ENCODE data around the gene PTDSS2.
A peak's percentile ranks its signal among the peaks of the same experiment; 100 is the strongest.

PTDSS2 gene

DNA sequence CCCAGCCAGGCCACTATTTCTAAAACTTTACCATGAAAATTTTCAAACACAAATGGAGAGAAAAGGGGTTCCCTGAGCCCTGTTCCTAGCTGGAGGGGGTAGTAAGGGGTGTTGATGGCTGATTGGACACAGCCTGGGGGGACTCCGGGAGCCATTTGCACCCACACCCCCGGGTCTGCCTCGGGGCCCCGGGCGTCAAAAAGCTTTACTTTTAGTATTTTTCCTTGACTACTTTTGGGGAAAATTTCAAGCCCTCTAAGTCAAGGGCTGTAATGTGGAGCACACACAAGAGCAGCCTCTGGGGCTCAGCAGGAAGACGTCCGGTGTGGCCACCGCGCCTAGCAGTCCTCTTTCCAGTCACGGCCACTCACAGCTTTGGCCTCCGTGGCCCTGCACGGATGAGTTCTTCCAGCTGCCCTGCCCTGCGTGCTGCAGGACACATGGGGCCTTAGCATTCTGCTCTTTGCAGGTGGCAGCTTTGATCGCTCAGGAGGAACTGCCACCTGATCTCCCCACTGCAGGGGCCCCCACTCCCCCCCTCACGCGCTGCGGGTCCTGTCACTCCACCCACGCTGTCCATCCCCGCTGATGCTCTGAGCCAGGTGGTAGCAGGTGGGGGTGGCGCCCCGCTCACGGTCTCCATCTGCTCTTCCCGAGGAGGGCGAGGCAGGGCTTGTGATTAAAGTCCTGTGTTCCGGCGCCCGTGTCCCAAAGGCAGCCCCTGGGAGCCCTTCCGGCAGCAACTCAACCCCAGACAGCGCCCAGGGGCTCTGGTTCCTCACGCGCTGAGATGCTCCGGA lies 42.5 kb downstream of the PTDSS2 start:
- DNase-seq (ENCODE audit: low spot score) = no peak

DNA sequence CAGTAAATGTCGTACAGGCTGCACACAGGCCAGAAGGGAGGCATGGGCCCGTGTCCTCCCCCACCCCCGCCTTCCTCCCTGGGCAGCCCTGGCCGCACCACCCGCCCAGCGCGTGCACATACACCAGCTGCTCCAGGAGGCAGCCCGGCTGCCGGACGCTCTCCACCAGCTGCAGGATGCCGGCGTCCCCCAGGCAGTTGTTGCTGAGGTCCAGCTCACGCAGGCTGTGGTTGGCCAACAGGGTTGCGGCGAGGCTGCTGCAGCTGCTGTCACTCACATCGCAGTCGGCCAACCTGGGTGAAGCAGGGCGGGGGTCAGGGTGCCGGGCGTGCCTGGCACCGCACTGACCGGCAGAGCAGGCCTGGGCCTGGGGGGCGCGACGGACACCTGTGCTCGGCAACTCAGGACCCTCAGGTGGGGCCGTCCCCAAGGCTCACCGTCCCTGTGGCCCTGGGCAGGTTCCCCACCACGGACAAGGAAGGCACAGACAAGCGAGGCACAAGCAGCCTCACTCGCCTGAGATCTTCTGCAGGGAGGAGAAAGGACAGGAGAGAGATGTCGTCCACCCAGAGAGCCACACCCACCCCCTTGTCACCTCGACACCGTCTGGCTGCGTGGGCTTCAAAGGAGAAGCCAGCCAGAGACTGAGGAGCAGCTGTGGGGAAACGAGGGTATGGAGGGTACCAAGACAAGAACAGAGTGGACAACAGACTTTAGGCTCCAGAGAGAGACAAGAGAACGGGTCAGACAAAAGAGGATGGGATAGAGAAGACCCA lies 44.9 kb downstream of the PTDSS2 start:
- no peak for DNase-seq (ENCODE audit: low spot score)

- DNase-seq (ENCODE audit: low spot score) = no peak
These were observed 45.5 kb downstream of the PTDSS2 start for GRCh38 chr11:495537-495931.

GRCh38 chr11:496834-497564 lies 46.9 kb downstream of the PTDSS2 start:
- DNase-seq (ENCODE audit: low spot score) = no peak

GRCh38 chr11:497565-498296 lies 47.7 kb downstream of the PTDSS2 start:
- DNase-seq (ENCODE audit: low spot score) = no peak

- no peak for DNase-seq (ENCODE audit: low spot score)
These were observed 48.5 kb downstream of the PTDSS2 start for GRCh38 chr11:498297-499181.

DNA sequence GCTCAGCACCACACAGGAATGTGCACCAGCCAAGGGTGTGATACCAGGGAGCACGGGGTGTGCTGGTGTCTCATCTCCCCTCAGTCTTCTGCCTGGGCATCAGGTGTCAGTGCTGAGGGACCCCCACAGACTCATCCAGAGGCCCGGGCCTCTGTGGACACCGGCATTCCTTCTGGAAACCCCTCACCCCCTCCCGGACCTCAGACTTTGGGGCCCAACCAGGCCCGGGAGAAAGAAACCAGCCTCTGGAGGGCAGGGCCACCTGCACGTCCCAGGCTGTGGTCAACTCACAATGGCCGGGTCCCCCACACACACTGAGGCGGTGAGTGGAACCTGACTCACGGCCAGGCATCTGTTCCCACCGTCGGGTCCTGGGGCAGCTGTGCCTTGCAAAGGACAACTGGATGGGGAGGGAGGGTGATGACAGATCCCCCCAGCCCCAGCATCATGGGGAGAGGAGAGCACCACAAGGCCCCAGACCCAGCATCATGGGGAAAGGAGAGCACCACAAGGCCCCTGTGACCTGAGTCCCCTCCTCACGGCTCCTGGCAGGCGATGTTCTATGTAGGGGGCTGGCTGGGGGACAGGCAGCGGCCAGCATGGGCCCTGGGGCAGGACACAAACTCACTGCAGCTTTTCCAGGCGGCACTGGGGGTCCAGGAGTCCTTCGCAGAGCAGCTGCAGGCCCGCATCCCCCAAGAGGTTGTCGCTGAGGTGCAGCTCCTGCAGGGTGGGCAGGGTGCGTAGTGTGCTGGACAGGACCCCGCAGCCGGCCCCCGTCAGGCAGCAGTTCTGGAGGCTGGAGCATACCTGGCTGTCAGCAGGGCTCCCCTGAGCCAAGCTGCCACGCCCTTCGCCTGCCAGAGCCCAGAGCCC lies 49.4 kb downstream of the PTDSS2 start:
- no peak for DNase-seq (ENCODE audit: low spot score)

DNA sequence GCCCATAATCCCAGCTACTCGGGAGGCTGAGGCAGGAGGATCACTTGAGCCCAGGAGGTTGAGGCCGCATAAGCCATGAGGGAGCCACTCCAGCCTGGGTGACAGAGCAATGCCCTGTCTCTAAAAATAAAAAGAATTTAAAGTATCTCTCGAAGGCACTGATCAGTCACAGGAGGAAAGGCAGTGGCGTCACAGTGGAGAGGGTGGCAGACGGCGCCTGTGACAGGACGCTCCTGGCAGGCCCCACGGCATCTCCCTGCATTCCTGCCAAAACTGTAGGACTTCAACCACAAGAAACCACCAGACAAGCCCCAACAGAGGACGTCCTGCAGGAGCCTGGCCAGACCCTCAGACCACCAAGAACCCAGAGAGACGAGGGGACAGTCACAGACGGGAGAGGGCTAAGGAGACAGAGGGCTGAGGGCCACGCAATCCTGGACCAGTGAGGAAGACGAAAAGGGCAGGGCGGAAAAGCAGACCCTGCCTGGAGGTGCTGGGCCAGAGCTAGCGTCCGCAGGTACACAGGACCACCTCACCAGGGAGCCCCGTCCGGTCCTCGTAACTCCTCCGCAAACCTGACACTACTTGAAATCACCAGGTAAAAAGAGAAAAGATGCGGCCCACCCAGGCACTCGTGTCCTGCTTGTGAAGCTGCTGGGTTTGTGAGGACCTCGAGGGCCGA lies 51.1 kb downstream of the PTDSS2 start:
- DNase-seq (ENCODE audit: low spot score) = no peak

DNA sequence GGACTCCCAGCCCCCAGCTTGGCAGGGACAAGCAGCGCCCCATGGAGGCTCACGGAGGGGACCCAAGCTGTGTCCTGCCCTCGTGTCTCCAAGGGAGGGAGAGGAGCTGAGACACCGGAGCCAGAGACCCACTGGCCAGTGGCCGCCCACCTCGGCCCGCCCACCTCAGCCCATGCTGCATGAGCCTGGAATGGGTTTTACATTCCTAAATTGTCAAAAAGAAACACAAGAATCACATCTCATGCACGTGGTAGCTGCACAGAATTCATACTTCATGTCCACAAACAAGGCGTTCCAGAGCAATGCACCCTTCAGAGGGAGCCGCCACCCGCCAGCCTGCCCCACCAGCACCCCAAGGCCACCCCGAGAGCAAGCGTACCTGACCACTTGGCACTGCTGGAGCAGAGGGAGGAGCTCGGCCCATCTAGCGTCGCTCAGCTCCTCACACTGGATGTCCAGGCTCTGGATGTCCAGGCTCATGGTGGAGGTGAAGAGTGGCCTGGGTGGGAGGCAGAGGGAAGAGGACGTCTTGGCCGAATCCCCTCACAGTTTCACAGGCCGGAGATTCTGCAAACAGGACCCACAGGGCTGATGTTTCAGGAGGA lies 51.7 kb downstream of the PTDSS2 start:
- no peak for DNase-seq (ENCODE audit: low spot score)

- peak; percentile 12 for DNase-seq (ENCODE audit: low spot score)
These were observed 52.5 kb downstream of the PTDSS2 start for GRCh38 chr11:502288-503178.

DNA sequence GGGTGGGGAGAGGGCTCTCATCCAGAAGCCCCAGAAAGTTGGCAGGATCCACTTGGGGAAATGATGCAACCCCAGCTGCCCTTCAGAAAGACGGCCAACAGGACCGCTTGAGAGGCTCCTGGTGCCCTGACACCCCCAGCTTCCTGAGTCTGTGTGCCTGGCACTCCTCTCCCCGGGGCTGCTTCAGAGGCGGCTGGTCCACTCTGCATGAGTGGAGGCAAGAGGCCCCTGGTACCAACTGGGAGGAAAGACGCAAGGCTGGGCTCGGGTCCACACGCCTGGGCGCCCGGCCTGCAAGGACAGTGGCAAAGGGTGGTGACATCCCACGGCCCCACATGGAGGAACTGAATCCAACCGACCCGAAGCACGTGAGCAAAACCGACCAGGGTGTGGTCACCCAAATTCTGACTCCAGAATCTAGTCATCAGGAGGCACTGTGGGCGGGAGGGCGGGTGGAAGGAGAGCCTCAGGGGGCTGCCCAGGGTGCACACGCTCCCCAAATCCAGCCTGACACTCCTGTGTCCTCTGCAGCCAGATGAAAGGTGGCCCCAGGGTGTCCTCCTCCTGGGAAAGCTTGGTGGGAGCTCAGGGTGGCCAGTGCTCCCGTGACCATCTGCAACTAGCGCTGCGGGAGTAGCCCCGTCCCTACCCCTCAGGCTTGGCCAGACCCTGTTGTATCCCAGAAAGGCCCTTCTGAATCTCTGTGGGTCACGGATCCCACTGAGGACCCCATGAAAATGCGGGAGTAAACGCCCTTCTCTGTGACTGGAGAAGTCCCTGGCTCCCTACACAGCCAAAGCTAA lies 53.3 kb downstream of the PTDSS2 start:
- DNase-seq (ENCODE audit: low spot score) = no peak

DNA sequence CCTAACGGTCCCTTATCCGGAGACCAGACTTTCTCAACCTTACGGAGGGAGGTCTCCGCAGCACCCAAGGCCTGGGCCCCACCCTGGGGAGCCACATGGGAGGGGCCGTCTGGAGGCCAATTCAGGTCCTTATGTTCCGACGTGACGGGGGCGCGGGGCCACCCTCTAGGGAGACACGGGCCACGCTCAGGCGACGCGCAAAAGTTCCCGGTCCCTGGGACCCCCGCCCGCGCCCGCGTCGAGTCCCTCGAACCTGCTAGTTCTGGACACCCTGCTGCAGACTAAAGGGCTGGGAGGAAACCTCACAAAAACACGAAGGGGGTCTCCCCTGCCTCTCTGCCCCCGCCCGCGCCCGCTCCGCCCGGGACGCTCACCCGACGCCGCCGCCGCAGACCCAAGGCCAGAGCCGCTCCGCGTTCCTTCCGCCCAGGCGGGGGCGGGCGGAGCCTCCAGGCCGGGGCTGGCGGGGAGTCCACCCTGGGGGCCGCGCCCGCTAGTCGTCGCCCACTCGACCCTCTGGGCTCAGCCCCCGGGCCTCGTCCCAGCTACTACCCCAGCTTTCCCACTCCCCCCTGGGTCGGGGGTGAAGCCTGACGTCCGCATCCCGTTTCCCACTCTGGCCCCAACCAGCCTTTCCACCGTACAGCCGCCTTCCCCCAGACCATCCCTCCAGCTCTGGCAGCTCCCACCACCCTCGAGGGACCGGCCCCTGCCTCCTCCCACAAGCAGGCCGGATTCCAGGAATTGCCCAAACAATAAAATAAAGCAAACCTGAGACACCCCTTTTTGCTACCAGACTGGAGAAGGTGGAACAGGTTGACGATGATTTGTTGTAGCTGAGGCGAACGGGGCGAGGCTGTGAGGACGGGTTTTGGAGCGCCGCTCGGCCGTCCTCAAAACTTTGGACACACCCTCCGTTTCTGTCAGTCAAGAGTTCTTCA lies 54.2 kb downstream of the PTDSS2 start:
- no peak for DNase-seq (ENCODE audit: low spot score)

GRCh38 chr11:504994-505344 lies 54.9 kb downstream of the PTDSS2 start:
- no peak for DNase-seq (ENCODE audit: low spot score)

DNA sequence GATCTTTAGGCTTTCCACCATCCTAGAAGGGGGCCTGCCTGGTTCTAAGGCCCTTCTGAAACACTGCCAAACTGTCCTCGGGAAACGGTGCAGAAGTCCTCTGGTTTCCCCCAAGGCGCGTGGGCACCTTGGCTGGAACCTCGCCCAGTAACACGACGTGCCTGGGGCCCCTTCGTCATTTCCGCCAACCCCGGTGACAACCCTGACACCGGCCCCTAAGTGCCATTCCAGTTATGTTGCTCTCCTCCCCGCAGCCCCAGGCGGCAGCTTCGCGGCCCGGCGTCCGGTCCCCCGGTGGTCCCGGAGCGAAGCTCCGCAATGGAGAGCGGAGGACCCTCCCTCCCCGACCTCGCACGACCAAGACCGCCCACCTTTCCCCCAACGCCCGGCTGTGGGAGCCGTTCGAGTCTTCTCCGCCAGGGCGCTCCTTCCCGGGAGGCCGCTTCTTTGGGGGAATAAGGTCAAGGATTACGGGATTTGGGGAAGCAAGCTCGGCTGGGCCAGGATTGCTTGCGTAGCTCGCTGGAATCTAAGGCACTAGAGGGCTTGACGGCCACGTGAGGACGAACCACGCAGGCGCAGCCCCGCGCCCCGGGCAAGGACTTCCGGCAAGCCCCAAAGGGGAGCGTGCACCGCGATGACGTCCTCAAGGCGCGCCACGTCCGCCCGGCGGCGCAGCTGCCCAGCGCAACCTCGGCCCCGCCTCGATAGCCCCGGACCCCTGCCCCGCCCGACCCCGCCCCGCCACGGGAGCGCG lies 56.3 kb downstream of the PTDSS2 start:
- DNase-seq (ENCODE audit: low spot score) = peak; percentile 99

DNA sequence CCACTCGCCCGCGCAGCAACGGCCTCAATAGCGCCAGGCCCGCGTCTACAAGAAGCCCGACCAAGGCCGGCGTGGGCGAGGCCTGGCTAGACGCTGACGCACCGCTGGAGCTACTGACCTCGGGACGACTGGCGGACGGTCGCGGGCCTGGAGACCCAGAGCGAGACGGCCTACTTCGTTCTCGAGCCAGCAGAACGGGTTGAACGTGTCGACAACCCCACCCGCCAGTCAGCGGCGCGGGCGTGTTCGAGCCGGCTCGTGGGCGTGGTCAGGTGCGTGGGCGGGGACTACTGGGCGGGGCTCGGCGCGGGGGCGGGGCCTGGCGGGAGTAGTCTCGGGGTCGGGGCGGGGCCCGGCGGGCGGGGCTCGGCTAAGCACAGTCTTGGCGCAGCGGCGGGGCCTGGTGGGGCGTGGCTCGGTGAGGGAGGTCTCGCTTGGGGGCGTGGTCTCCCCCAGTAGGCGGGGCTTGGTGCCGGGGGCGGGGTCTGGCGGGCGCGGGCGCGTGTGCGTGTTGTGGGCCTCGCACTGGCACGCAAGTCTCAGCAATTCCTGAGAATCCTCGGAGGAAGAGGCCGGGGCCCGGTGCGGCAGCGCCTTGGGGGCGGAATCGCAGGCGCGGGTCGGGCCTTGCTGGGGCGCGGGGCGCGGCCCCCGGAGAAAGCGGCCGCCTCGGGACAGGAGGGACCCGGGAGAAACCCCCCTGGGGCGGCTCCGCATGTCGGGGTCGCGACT lies 57.1 kb downstream of the PTDSS2 start, which contains the start of gene RNH1:
TSS of gene RNH1 (minus strand) at position 248 of the 732 bp plus-strand sequence. CDS start 5,080 bp downstream, outside the sequence.
- DNase-seq (ENCODE audit: low spot score) = peak; percentile 87

All from HuH-7.5 (cell line).